Peyer's patch (tissue), 4 donors: ENCODE measurements around the gene VSTM4.

Experiments
- CTCF ChIP-seq, 6 experiments: fragments of 450-650 bp in 4 of 6; fragments of 200-600 bp in 2 of 6; sonication (generic) in 1 of 6; IDR thresholded peaks; one replicate each; pipeline ENCODE4 v1.5.1; 2017 to 2019; ENCODE audit warnings: antibody characterized with exemption in 6 of 6, mild to moderate bottlenecking in 3 of 6, moderate library complexity in 1 of 6
- POLR2A ChIP-seq, 2 donors: fragments of 450-650 bp; IDR thresholded peaks; one replicate each; pipeline ENCODE4 v1.5.1; 2017; ENCODE audit warnings: antibody characterized with exemption in 2 of 2, mild to moderate bottlenecking in 2 of 2, moderate library complexity in 2 of 2

- TF ChIP-seq CTCF (IDR thresholded peaks at IDR 0.05) (no peak), POLR2A (IDR thresholded peaks at IDR 0.05) (no peak)
These were observed 140.7 kb downstream of the VSTM4 start for GRCh38 chr10:48974510-48975156.
